HG03196 (cell line): ENCODE data around the gene BCAR1.
"Not testable (repeated sequence)": the region's sequence is repeated elsewhere in the genome, so short reads cannot be mapped to it uniquely, and the experiment has no call there.

Experiments
- ATAC-seq: cut with Tn5 transposase; IDR thresholded peaks from one replicate; pipeline ENCODE4 v1.9.1; 2021; ENCODE audit not compliant: unreplicated experiment

Gene BCAR1

DNA sequence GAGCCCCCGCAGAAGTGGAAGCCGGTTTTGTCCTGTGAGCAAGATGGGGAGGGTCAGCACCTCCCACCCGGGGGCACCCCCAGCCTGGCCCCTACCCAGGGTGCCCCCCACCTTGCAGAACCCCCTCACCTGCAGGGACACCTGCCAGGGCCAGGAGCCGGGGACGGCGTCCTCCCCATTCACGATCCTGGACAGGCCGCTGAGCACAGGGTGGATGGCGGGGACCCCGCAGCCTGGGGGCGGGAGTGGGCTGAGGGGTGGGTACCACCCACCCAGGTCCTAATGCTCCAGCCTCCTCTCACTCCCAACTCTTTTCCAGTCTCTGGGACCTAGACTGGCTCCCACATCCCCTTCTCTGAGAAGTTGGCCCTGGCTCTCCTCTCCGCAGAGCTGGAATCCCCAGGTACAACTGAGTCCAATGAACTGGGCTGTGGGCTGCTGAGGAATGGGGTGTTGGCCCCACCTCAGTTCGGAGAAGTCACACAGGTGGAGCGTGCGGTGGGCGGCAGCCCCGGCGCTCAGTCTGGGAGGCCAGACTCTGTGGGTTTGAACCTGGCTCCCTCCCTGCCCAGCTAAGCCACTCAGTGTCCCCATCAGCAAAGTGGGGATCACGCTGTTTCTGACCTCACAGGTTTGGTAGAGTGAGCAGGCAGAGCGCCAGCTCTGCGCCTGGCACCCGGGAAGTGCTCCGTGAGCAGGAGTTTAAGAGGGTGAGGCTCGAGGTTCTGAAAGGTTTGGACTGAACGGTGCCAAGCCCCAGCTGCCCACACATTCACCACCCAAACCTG, 45.3 kb downstream of the BCAR1 start:
- not testable (repeated sequence) for ATAC-seq

DNA sequence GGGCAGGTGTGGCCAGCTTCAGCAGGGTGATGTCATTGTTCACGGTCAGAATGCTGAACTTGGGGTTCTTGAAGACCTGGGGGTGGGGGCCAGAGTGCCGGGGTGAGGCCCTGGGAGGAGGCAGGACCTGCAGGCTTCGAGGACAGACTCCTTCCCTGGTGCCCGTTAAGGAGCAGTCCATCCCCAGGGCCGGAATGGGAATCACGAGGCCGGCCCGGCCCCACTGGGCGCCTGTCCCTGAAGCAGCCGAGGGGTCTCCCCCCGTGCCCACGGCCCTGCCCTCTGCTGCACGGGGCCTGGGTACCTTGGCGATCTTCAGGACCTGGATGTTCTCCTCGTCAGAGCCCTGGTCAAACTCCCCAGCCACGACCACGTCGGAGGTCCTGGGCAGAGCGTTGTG, 46.0 kb downstream of the BCAR1 start:
- not testable (repeated sequence) for ATAC-seq

DNA sequence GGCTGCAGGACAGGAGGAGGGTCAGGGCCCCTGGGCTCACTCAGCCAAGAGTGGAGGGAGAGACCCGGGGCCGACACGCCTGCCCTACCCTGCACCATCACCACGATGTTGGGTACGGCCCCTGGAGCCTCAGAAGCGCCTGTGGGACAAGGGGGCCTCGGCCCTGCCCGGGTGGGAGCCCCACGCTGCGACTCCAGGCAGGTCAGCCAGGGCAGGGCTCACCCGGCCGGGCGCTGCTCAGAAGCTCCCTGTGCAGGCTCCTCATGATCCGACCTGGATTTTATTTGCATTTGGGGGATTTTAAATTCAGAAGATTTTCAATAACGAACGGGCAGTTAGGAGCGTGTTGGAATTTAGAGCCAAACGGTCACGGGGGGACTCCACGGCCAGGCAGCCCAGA, 46.5 kb downstream of the BCAR1 start:
- not testable (repeated sequence) for ATAC-seq

DNA sequence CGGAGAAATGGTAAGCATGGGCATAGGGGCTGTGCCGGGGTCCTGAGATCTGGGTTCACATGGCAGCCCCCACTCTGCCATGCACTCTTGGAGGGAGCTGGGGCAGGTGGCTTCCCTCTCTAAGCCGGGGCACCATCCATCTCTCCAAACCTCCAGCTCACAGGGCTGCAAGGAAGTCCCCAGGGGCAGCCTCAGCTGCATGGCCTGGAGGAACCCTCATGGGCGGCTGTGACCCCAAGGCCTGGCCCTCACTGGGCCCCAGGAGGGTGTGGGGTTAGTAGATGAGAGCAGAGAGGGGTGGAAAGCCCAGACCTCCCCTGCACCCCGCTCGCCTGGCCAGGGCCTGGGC, 47.0 kb downstream of the BCAR1 start:
- no peak for ATAC-seq

DNA sequence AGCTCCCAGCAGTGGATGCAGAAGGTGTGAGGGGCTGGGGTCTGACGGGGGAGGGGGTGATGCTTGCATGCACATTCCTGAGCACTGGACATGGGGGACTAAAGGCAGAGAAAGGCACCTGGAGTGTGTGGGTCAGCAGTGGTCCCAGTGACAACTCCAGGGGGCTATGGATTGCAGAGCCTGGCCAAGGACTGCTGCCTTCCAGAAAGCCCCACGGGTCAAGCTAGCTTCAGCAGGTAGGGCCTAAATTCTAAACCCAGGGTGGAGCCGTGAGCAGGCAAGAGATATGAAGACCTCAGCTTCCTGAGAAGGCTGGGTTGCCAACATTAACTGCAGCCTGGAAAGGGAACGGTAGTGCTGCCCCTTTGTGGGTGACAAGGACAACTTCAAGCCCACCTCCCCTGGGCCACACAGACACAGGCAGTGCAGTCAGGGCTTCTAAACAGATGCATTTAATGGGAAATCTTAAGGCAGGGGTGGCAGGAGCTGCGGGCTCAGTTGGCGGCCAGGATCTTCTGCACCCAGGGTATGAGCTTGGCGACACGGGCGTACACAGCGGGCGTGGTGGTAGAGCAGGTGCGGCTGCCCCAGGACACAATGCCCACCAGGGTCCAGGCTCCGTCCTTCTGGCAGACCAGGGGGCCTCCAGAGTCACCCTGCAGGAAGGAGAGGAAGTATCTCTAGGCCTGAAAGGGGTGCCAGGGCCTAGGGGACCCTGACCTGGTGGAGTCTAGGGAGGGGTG, 47.6 kb downstream of the BCAR1 start:
- no peak for ATAC-seq

DNA sequence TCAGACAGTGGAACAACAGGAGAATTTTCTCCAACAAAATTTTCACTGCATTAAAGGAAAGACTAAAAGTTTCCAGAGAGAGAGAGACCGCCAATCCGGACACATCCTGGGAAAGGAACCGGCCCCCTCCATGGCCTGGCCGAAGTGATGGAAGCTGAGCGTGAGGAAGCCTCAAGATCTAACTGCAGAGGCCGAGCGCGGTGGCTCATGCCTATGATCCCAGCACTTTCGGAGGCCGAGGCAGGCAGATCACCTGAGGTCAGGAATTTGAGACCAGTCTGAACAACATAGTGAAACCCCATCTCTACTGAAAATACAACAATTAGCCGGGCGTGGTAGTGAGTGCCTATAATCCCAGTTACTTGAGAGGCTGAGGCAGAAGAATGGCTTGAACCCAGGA, 48.3 kb downstream of the BCAR1 start:
- no peak for ATAC-seq

DNA sequence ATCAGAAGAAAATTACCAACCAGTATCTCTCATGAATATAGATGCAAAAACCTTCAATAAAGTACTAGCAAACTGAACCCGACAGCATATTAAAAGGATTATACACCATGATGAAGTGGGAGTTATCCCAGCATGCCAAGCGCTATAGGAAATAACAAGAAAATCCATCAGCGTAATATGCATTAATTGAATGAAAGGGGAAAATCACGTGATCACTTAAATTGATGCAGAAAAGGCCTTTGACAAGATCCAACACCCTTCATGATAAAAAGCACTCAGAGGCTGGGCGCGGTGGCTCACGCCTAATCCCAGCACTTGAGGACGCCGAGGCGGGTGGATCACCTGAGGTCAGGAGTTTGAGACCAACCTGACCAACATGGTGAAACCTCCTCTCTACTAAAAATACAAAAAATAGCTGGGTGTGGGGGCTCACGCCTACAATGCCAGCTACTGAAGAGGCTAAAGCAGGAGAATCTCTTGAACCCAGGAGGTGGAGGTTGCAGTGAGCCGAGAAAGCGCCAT, 49.3 kb downstream of the BCAR1 start:
- no peak for ATAC-seq

DNA sequence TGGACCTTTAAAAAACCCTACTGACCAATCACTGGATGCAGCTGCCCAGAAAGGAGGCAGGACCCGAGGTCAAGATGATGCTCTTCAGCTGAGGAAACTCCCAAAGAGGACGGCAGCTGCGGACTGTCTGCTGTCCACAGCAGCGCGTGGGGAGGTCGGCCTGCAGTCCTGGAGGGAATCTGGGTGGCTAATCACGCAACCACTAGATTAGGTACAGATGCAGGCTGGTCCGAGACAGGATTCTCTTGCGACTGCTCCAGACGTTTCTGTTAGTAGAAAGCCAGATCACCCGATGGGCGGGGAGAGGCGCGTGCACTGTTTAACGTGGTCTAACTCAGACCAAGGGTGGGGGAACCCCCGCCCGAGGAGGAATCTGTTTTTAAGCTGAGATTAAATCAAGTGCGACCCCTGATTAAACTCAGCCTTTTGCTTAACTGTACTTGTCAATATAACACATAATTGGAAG, 53.3 kb downstream of the BCAR1 start:
- no peak for ATAC-seq

DNA sequence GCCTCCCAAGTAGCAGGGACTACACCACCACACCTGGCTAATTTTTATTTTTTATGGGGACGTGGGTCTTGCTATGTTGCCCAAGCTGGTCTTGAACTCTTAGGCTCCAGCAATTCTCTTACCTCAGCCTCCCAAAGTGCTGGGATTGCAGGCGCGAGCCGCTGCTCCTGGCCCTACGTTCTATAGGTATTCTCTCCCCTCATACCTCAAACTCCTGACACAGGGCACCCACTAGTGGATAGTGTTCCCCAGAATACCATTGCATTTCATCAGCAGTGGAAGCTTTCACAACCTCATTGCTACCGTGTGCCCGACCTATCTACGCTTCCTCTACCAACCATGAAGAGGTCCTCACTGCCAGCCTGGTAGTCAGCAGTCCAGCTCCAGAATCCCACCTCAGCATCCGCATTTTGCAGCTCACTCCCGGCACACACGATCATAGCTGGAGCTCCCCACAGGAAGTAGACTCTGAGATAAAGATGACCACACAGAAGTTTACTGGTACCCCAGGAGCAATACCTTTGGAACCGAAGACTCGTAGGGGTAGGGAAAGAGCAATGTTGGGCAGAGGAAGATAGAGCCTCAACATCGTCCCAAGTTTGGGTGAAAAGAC, 53.8 kb downstream of the BCAR1 start:
- ATAC-seq: no peak

GRCh38 chr16:75196836-75197235, 54.6 kb downstream of the BCAR1 start:
- no peak for ATAC-seq

DNA sequence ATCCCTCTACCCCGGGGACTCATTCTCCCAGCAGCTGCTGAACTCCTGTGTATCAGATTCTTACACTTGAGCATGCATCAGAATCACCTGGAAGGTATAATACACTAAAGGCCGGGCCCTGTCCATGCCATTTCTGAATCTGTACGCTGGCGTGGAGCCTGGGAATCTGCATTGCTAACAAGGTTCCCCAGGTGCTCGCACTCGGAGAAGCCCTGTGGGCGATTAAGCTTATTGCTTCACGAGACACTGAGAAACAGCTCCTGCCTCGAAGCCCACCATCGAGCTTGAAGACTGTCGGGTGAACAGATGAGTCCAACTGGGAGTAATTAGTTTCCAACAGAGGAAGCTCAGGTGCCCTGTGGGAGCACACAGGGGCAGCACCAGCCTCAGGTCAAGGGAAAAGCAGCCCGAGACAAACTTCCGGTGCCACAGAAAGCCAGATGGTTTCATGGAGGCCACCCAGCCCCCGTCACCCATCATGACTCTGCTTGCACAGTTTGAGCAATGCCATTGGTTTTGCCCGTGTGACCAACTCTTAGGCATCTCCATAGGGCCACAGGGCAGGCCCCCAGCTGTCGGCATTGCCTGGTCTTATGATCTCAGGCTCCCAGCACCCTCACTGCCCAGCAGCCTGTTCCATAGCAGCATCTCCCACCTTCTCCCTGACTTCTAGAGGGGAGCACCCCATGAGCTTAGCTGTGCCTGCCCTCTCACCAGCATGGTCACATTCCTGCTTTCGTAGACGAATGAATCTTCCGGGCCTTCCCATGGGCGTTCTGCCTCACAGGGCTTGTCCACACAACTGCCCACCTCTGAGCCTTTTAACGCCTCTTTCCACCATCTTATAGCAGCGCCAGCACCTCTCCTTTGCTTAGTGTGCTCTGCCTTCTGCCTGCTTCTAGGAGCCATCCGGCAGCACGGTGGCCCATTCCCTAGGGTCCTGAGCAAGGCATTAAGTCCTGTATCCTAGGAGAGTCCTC, 55.3 kb downstream of the BCAR1 start:
- ATAC-seq: no peak

DNA sequence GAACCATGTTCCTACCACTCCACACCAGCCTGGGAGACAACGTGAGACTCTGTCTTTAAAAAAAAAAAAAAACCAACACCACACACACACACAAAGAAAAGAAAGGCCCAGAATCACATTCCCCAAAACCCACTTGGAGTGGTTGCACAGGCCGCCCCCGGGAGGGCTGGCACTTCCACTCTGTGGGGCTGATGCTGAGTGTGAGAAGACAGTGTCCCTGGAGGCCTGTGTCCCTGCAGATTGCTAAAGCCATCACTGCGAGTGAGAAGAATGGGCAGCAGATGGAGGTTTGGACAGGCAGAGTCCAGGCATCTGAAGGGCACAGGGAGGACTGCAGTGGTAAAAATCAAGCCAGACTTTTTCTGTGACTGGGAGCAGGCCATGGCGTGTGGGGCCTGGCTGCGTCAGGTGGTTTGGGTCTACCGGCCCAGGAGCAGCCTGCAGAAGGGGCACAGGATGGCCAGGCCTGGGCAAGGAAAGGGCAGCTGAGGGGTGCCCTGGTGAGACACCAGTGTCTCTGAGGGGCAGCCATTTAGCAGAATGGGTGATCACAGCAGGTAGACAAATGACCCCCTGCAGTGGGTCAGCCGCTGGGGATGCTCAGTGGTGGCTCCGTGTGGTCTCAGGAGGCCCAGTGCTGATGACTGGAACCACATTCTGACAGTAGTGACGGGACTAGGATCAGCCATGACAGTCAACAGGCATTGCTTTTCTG, 57.5 kb downstream of the BCAR1 start:
- no peak for ATAC-seq

DNA sequence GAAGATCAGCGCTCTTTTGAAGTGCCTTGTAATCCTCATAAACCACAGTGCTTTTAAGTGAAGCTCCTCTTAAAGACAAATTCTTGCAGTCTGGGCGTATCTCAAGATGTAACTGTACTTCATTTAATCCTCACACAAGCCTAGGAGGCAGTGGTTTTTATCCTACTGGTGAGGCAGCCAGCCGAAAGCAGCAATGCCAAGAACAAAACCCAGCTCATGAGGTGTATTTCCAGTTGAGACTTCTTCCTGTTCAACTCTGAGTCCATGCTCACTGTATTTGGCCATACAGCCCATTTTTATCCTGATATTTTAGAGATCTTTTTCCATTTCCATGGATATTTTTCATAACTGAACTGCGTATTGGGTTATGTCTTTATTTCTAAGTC, 58.2 kb downstream of the BCAR1 start:
- ATAC-seq: no peak

DNA sequence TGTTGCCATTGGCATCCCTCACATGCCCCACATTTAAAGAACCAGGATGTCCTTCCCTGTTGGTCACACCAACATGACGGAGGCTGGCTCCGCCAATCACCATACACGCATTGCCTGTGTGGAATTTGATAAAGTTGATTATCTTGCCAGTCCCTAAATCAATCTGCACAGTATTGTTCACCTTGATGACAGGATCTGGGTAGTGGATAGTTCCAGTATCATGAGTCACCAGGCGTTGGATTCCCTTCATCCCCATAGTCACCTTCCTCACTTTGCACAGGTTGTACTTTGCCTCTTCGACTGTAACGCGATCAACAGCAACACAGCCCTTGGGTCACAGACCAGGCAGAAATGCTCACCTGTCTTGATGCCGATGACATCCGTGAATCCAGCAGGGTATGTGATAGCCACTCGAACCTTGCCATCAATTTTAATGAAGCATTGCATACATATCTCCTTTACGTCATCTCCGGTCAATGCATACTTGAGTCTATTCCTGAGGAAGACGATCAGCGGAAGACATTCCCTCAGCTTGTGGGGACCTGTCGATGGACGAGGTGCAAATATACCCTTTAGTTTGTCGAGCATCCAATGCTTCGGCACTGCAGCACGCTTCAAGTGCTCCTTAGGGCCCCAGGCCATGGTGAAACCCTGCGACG, 58.7 kb downstream of the BCAR1 start:
- no peak for ATAC-seq

DNA sequence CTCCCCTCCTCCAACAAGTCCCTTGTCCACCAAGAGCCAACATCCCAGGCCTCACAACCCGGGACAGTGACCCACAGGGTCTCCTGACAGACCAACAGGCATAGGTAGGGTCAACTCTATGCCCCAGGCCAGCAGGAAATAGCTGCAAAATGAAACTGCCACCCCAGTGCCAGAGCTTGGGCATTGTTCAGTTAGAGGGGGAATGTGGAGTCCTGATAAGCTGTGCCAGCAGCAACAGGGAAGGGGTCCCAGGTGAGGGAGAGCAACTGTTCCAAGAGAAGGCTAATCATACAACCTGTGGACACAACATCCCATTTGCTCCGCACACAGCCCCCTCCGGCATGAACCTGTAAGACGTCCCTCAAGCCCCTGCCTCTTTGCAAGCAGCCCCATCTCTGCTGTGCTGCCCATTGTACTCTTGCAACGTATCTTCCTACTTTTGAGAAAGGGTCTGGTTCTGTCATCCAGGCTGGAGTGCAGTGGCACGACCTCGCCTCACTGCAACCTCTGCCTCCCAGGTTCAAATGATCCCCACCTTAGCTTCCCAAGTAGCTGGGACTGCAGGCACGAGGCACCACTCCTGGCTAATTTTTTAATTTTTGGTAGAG, 61.7 kb downstream of the BCAR1 start:
- ATAC-seq: no peak

DNA sequence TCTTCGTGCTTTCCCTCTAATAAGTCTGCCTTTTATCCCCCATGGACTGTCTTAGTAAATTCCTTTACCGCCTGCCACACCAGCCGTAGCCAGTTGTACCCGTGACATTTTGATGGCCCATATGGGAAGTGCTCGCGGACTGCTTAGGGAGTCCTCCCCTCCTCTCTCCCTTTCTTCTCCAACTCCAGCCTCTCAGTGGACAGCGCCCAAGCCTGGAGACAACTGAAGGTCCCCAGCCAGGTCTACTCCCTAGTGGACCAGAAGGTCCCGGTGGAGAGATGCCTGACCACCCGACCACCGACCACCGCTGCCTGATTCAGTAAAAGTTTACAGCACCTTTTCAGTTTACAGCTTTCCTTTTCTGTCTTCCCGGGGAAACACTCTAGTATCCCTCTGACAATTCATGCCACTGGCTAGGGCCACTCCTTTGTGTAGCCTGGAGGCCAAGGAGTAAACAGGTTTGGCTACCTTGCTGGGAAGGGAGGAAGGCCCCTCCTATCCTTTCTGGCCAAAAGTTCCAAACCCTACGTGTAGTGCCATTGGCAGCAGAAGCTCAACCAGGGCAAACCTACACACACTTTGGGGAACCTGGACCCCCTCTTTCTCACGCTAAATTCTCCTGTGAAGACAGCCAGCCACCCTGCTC, 62.5 kb downstream of the BCAR1 start:
- no peak for ATAC-seq

- no peak for ATAC-seq
Observed at GRCh38 chr16:75181630-75182029, 69.8 kb downstream of the BCAR1 start.

DNA sequence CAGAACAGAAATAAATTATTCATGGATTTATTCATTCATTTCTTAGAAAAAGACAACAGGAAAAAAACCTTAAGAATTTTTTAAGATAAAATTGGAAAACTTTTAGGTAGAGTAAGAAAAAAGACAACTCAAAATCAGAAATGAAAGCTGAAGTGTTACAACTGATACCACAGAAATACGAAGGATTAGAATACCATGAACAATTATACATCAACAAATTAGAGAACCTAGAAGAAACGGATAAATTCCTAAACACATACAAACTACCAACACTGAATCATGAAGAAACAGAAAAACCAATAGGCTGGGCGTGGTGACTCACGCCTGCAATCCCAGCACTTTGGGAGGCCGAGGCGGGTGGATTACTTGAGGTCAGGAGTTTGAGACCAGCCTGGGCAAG, 72.2 kb downstream of the BCAR1 start:
- ATAC-seq: no peak
